Renal pelvis (tissue), 12 donors: ENCODE data around the gene MYL2. TPM values are rescaled to one million over a fixed set of nuclear protein-coding genes. Genes with fewer than 3 reads are reported as not detected.
"Not testable (repeated sequence)": the region's sequence is repeated elsewhere in the genome, so short reads cannot be mapped to it uniquely, and the experiment has no call there.

ENCODE experiments used
- DNase-seq: peaks from one replicate; pipeline ENCODE4 v3.0.0-alpha.2; 2013
- long read RNA-seq, 16 experiments: transcript quantifications; one replicate each; lab custom pipeline, GENCODE V29; 2026
- polyA plus RNA-seq, 3 donors: library from polyadenylated mRNA; unstranded; fragments of 120-200 nt; gene quantifications; one replicate each; pipeline ENCODE4 v1.2.1, GENCODE V29; 2013; ENCODE audit not compliant: insufficient read length in 3 of 3

The MYL2 gene, protein sequence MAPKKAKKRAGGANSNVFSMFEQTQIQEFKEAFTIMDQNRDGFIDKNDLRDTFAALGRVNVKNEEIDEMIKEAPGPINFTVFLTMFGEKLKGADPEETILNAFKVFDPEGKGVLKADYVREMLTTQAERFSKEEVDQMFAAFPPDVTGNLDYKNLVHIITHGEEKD
- under 1 TPM in 1 of 3 donors, not detected in 2; 0.47 TPM for polyA plus RNA-seq
- long read RNA-seq, donor 1 = 0 reads
- long read RNA-seq, donor 2, transcript MYL2-201 (7 exons, 807 nt) = major isoform, 5 of 5 reads
- long read RNA-seq, donor 2, partial matches to known transcripts = 0 of 5 reads
- long read RNA-seq, donor 2, other reads (novel, unspliced or antisense) = 0 of 5 reads
- long read RNA-seq, donor 3 = 0 reads
- long read RNA-seq, donor 4 = 0 reads
- long read RNA-seq, donor 5 = 0 reads
- long read RNA-seq, donor 6 = 0 reads
- long read RNA-seq, donor 7, partial matches to known transcripts = 0 of 1 reads
- long read RNA-seq, donor 7, other reads (novel, unspliced or antisense) = 0 of 1 reads
- long read RNA-seq, donor 8 = 0 reads
- long read RNA-seq, donor 9, transcript MYL2-201 (7 exons, 807 nt) = major isoform, 6 of 6 reads
- long read RNA-seq, donor 9, partial matches to known transcripts = 0 of 6 reads
- long read RNA-seq, donor 9, other reads (novel, unspliced or antisense) = 0 of 6 reads
- long read RNA-seq, donor 10, partial matches to known transcripts = 0 of 3 reads
- long read RNA-seq, donor 10, other reads (novel, unspliced or antisense) = 0 of 3 reads
- long read RNA-seq, donor 11 = 0 reads
- long read RNA-seq, donor 12 = 0 reads
- long read RNA-seq, donor 13 = 0 reads
- long read RNA-seq, donor 14 = 0 reads
- long read RNA-seq, donor 15, partial matches to known transcripts = 0 of 4 reads
- long read RNA-seq, donor 15, other reads (novel, unspliced or antisense) = 0 of 4 reads
- long read RNA-seq, donor 16, transcript MYL2-201 (7 exons, 807 nt) = major isoform, 13 of 13 reads
- long read RNA-seq, donor 16, partial matches to known transcripts = 0 of 13 reads
- long read RNA-seq, donor 16, other reads (novel, unspliced or antisense) = 0 of 13 reads

DNA sequence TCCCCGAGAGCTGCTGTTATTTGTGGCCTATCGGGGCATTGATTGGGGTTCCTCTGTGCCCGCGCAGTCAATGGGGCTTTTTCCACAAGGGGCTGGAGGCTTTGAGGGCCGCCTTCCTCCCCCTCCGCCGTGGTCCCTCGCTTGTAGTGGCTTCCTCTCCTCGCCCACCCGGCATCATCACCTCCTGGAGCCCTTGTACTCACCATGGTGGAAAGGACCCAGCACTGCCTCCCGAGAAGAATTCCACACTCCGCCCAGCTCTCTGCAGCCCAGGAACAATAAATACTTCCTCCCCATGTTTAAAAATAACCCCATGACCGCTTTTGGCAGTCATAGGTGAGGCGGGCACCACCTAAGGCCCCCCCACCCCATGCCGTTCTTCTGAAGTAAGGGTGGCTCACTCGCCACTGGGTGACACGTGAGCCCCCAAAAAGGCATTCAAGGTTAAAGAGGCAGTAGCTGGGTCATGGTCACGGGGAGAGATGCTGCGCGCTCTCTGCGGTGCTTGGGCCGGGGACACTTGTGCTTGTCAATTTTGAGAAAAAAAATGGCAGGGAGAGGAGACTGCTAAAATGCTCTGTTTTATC, at the start of gene MYL2:
TSS of gene MYL2 (minus strand) at position 256 of the 587 bp plus-strand sequence. CDS start at position 206, 50 bp downstream.
- DNase-seq = no peak

DNA sequence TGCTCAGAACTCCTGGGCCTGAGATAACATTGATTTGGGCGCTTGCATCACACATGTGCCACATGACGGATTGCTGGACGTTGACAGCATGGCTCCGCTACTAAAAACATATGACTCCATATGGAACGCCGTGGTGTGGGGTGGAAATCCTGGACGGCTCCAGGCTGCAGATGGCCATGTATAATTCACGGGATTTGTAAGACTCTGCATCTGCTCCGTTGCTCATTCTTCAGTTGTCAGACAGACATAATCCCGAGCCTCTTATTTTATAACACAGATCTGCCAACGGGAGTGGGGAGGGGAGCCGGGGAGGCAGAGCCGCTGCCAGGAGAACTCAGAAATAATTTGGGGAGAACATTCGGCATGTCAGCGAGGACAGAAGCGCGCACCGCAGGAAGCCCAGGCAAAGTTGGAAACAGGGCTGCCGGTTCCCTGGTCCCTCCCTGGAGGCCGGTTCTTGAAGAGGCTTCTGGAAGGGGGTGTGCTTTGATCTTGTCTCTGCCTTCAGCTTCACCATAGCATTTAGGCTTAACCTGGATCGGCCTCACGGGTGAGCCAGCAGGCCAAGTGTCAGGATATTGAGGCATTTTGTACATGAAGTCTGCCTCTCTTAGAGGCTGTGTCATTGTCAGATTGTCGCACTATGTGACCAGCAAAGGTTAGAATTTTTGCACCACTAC, 45.8 kb upstream of the MYL2 start:
- no peak for DNase-seq

DNA sequence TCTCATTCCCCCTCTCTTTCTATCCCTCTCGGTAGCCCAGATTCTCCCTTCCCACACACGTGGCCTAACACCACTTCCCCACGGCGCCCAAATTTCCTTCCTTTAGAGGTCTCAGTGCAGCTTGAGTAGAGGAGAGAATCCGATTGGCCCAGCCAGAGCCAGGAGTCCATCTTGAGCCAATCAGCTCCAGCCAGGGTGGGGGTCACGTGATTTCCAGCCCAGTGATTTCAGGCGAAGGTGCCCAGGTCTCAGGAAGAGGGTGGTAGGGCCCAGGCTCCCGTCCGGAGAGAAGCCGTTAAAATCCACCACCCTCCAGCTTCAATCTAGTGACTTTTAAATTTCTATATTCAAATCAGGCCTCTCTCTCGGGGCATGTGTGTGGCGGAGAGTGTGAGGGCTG, 45.2 kb upstream of the MYL2 start:
- no peak for DNase-seq

DNA sequence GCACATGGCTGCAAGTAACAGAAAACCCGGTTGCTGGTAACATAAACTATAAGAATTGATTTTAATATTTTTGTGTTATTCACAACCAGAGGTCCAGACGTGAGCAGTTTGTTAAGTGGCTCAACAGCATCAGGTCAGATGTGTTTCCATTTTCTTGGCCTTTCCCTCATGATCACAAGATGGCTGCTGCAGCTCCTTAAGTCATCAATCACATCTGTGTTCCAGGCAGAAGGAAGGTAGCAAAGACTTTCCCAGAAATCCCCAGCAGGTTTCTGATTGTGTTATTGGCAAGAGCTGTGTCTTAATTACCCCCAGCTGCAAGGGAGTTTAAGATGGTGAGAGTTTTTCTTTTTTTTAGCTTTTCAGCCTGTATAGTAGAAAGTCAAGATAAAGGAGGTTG, 40.4 kb upstream of the MYL2 start:
- no peak for DNase-seq

DNA sequence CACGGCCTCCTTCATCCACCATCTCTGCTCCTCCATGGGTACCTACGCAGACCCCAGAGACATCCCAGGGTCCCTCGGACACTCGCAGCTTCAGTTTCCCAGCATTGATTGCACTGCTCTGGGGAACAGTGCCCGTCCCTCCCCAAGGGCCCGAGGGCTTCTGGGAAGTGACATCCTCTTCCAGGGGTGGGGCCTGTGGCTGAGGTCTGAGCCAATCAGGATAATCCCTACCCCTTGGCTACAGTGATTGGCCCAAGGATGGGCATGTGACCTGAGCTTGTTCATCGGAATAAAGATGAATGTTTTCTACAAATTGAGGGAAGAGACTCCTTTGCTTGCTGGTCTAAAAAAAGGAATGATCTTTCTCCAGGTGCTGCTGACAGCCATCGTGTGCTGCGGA, 37.3 kb upstream of the MYL2 start:
- no peak for DNase-seq

DNA sequence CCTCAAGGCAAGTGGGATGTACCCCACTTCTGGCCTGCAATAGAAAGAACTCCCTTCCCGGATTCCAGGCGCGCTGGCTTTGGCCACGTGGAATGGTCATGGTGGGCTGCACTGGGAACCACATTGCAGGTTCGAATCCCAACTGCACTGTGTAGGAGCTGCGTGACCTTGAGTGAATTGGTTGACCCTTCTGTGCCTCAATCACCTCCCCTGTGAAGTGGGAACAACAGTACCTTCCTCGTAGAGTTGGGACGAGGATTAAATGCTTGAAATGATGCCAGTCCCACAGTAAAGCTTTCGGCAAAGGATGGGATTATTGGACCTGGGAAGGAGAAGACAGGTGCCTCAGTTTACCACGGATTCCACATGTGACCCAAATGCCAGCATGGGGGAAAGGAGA, 36.8 kb upstream of the MYL2 start:
- DNase-seq = no peak

DNA sequence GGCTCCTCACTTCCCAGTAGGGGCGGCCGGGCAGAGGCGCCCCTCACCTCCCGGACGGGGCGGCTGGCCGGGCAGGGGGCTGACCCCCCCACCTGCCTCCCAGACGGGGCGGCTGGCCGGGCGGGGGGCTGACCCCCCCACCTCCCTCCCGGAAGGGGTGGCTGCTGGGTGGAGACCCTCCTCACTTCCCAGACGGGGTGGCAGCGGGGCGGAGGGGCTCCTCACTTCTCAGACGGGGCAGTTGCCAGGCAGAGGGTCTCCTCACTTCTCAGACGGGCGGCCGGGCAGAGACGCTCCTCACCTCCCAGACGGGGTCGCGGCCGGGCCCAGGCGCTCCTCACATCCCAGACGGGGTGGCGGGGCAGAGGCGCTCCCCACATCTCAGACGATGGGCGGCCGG, 30.5 kb upstream of the MYL2 start:
- not testable (repeated sequence) for DNase-seq

DNA sequence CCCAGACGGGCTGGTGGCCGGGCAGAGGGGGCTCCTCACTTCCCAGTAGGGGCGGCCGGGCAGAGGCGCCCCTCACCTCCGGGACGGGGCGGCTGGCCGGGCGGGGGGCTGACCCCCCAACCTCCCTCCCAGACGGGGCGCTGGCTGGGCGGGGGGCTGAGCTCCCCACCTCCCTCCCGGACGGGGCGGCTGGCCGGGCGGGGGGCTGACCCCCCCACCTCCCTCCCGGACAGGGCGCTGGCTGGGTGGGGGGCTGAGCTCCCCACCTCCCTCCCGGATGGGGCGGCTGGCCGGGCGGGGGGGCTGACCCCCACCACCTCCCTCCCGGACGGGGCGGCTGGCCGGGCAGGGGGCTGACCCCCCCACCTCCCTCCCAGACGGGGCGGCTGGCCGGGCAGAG, 30.1 kb upstream of the MYL2 start:
- DNase-seq = not testable (repeated sequence)

DNA sequence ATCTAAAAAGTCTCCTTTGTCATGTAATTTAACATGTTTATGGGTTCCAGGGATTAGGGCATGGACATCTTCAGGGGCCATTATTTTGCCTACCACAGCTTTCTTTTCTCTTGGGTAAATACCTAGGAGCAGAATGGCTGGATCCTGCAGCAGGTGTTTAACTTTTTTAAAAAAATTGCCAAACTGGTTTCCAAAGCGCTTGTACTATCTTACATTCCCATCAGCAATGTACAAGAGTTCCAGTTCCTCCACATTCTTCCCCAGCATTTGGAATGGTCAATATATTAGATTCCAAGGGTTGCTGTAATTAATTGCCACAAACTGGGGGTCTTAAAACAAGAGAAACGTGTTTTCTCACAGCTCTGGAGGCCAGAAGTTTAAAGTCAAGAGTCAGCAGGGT, 27.7 kb upstream of the MYL2 start:
- DNase-seq = no peak

DNA sequence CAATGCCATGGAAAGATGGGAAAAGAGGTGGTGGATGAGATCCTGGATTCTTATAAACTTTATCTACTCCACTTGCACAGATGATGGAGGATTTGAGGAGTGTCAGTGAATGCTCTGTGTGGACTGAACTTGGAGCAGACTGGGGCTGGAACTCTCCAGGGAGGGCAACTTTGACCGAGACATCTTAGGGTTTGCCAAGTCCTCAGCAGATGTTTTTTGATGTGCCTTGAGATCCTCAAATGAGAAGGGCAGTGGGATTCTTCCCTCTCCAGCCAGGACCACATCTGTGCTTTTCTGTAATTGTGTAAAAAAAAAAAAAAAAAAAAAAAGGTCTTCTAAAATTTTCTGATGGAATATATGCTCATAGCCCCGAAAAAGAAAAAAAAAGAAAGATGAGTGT, 23.0 kb upstream of the MYL2 start:
- no peak for DNase-seq

DNA sequence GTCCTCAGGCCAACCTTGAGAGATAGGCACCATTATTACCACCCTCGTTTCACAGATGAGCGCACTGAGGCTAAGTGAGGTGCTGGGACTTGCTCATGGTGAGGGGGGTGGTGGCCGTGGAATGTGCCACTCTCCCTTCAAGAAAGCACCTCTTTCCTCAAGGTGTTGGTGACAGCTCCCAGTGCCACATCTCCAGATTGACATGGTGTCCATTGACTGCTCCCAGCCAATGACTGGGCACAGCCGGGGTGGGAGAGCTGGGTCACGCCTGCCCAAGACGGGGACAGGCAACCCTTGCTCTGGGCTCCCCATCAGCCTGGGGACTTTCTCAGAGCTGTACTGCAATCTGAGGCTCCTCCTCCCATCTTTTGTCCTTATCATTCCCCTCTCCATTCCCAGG, 21.0 kb upstream of the MYL2 start:
- no peak for DNase-seq

DNA sequence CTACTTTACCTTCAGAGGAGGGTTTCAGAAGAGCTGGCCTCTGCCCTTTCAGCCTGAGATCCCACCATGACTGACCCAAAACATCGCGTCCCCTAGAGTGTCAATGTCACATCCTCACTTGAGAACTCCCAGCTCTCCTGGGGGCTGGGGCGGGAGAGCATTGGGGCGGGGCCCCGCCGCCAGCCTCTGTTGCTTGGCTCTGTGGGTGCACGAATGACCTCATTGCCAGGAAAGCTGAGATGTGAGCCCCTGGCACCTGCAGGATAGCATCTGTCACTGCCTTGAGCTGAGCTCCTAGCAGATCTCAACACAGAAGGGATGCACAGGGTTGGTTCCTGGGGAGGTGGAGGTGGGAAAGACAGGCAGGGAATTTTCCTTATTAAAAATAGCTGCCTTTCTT, 20.6 kb upstream of the MYL2 start:
- DNase-seq = no peak

DNA sequence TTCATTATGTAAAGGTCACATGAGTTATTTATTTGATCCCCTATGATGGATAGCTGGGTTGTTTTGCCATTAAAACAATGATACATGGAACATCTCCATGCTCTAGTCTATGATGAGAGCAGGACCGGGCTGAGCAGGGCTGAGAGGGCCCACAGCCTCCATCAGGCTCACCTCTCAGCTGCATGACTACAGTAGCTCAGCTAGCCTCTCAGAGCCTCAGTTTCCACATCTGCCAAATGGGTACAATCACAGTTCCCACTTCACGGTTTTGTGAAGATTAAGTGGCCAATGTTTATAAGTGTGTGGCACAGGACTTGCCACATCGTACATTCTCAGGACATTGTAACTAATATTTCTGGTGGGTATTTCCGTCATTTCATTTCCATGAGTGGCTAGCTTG, 19.9 kb upstream of the MYL2 start:
- no peak for DNase-seq

DNA sequence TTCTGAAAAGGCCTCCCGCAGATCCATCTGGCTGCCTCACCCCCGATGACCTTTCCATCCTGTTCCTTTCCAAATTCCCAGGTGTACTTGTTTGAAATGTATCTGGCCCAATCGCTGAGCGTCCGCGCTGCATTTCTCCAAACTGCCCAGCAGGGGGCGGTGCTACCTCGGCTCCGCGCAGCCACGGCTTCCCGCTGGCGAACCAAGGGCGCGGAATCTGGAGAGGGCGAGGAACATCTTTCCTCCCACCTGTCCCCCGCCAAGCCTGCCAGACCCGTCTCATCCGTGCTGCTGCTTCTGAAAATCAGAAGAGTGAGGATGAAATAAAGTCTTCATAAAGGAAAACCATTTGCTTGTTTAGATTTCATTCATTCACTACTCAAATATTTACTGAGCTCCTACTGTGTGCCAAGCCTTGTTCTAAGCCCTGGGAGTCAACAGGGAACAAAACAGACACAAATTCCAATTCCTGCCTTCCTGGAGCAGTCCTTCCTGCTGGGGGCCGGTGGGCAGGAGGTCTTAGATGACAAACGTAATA, 16.8 kb upstream of the MYL2 start:
- DNase-seq = peak; percentile 49

DNA sequence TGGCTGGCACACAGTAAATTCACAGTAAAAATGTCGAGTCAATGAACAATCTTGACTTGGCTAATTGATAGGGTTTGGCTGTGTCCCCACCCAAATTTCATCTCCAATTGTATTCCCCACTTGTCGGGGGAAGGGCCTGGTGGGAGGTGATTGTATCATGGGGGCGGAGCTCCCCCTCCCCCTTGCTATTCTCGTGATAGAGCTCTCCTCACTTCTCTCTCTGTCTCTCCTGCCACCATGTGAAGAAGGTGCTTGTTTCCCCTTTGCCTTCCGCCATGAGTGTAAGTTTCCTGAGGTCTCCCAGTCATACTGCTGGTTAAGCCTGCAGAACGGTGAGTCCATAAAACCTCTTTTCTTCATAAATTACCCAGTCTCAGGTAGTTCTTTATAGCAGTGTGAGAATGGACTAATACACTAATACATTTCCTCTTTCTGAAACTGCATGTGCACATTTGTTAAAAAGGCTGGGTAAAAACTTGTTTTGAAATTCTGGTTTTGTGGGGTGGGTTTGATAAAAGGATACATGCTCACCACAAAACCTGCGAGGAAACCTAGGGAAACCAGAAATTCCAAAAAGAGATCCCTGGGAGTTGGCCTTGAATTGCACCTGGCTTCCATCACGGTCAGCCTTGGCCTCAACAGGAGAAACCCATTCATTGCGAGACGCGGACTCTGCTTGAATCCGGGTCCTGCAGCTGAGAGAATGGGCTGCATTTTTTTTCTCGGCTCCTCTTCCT, 16.2 kb upstream of the MYL2 start:
- DNase-seq = no peak

DNA sequence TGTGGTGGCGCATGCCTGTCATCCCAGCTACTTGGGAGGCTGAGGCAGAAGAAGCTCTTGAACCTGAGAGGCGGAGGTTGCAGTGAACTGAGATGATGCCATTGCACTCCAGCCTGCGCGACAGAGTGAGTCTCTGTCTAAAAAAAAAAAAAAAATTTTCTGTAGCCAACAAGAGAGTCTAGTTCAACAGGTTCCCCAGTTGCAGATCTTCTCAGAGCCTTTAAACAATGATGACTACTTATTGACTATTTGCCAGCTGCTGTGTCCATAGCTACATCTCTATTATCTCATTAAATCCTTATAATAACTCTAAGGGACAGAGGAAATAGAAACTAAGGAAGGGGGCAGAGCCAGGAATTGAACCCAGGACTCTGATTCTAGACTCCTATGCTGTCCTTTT, 15.2 kb upstream of the MYL2 start:
- no peak for DNase-seq

DNA sequence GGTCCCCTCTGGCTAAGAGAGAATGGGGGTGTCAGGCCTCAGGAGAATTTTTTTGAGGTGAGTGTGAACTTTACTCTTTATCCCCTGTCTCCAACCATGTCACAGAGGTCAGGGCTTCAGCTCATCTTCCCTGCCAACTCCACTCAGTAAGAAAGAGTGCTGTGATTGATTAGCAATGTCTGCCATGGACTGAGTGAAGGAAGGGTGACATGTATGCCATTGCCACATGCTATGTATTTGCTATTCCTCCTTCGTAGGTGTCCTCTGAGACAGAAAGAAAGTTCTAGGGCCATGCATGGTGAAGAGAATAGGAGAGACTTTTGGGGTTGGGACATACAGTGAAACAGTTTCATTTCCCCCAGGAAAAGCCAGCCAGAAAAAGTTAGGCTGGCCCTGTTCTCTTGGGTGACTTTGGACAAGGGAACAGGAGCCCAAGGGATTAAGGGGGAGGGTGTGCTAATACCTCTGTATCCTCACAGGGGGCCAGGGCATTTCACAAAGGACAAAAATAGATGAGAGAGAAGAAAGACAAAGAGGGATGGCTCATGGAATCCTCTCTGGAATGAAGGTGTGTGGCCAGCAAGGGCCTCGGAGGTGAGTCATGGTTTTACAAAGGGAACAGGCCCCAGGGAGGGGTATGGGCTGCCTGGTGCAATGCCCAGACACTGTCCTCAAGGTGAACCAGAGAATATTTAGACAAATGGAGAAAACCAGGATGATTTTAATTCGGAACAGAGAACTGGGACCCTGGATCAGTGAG, 13.9 kb upstream of the MYL2 start:
- no peak for DNase-seq

DNA sequence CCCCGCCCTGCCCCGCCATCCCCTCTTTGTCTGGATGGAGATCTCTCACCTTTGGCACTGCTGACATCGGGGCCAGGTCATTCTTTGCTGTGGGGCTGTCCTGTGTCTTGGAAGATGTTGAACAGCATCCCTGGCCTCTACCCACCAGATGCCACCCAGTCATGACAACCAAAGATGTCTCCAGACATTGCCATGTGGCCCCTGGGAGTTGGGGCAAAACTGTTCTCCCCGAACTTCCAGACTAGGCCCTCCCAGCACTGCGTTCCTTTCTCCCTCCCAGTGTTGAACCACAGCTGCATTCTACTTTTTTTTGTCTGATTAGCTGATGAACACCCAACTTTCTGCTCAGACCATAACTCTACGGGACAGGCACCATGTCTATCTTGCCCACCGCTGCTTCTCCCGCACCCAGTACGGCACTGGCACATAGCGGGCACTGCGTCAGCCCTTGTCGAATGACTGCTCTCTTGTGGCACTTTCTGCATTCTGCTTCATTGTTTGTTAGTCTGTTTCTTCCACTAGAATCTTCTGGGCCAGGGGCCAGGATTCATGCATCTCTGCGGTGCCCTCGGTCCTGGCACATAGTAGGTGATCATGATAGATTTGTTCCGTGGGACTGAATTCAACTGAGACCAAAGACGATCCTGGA, 13.1 kb upstream of the MYL2 start:
- DNase-seq = no peak

DNA sequence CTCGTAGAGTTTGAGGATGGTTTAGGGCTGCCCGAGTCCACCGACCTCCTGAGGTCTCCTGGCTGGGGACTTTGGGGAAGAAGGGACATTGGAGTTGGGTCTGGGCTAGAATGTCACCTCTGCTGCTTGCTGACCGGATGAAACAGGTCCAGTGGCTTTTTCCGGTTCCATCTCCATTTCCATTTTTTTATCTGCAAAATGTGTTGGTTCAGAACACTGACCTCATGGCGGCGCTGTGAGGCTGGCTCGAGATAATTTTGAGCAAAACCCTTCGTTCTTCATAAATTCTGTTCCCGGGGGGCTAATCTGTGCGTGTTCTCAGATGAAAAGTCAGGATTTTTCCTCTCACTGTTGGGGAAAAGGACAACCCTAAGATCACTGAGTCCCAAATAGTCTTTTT, 11.7 kb upstream of the MYL2 start:
- no peak for DNase-seq
